GM11168 (cell line): ENCODE measurements around the gene NPAS2.

Source experiments
- in situ Hi-C: fragments of 300-500 bp; cut with MboI; formaldehyde crosslinking; loops from one replicate; pipeline ENCODE4 v1.12.0; 2022; ENCODE audit warnings: low sequenced_read_pairs; ENCODE audit not compliant: unreplicated experiment

The NPAS2 gene

GRCh38 chr2:100818606-100819369, 1.2 kb upstream of the NPAS2 start:
- in situ Hi-C loops, result no loop called here

GRCh38 chr2:100820273-100820522, 259 bp downstream of the NPAS2 start:
- in situ Hi-C loops, result no loop called here

- in situ Hi-C loops, result no loop called here
These were observed 750 bp downstream of the NPAS2 start for GRCh38 chr2:100820523-100821254.

- in situ Hi-C loops, result no loop called here
These were observed 1.4 kb downstream of the NPAS2 start for GRCh38 chr2:100821255-100821910.

- in situ Hi-C loops, result no loop called here
These were observed 1.9 kb downstream of the NPAS2 start for GRCh38 chr2:100821911-100822265.

- in situ Hi-C loops, result no loop called here
These were observed 2.8 kb downstream of the NPAS2 start for GRCh38 chr2:100822587-100823248.

GRCh38 chr2:100823665-100824438, 3.9 kb downstream of the NPAS2 start:
- in situ Hi-C loops, result no loop called here

GRCh38 chr2:100824842-100825241, 4.9 kb downstream of the NPAS2 start:
- in situ Hi-C loops, result no loop called here

- in situ Hi-C loops, result no loop called here
These were observed 6.6 kb downstream of the NPAS2 start for GRCh38 chr2:100826494-100826893.

GRCh38 chr2:100831158-100831750, 11.3 kb downstream of the NPAS2 start:
- in situ Hi-C loops, result no loop called here

- in situ Hi-C loops, result no loop called here
These were observed 11.9 kb downstream of the NPAS2 start for GRCh38 chr2:100831831-100832230.

GRCh38 chr2:100832885-100833284, 12.9 kb downstream of the NPAS2 start:
- in situ Hi-C loops, result no loop called here

- in situ Hi-C loops, result no loop called here
These were observed 13.4 kb downstream of the NPAS2 start for GRCh38 chr2:100833331-100833730.

- in situ Hi-C loops, result no loop called here
These were observed 14.3 kb downstream of the NPAS2 start for GRCh38 chr2:100834221-100834620.

GRCh38 chr2:100835006-100835659, 15.2 kb downstream of the NPAS2 start:
- in situ Hi-C loops, result no loop called here

GRCh38 chr2:100840519-100840918, 20.6 kb downstream of the NPAS2 start:
- in situ Hi-C loops, result no loop called here

GRCh38 chr2:100842241-100842922, 22.4 kb downstream of the NPAS2 start:
- in situ Hi-C loops, result no loop called here

- in situ Hi-C loops, result no loop called here
These were observed 24.6 kb downstream of the NPAS2 start for GRCh38 chr2:100844514-100844913.
